C4-2B (cell line): ENCODE measurements around the gene DICER1.

ENCODE experiments used
- ZFX ChIP-seq: fragments of 450-650 bp; IDR thresholded peaks from 2 replicates; pipeline ENCODE4 v1.6.1; 2017
- TF ChIP-seq, protein P1 (sequence below): fragments of 450-650 bp; conservative IDR thresholded peaks from 2 replicates; pipeline ENCODE4 v1.5.1; 2017; ENCODE audit warnings: mild to moderate bottlenecking

DNA sequence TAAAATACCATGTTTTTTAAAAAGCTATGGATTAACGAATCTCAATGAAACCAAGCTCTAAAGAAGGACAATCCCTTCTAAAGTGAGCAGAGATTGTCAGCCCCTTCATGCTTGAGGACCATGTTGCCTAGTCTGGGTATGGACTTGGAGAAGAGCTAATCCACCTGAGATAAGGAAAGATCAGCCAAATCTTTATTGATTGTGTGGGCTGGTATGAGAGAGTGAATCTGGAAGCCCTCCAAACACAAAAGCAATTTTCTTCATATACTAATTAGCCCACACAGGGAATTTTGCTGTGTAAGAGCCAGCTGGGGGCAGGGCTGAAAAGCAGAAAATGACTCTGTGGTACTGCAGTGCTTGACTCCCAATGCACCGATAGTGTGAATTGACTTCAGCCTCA lies 47.4 kb upstream of the DICER1 start:
- TF ChIP-seq, protein P1, sequence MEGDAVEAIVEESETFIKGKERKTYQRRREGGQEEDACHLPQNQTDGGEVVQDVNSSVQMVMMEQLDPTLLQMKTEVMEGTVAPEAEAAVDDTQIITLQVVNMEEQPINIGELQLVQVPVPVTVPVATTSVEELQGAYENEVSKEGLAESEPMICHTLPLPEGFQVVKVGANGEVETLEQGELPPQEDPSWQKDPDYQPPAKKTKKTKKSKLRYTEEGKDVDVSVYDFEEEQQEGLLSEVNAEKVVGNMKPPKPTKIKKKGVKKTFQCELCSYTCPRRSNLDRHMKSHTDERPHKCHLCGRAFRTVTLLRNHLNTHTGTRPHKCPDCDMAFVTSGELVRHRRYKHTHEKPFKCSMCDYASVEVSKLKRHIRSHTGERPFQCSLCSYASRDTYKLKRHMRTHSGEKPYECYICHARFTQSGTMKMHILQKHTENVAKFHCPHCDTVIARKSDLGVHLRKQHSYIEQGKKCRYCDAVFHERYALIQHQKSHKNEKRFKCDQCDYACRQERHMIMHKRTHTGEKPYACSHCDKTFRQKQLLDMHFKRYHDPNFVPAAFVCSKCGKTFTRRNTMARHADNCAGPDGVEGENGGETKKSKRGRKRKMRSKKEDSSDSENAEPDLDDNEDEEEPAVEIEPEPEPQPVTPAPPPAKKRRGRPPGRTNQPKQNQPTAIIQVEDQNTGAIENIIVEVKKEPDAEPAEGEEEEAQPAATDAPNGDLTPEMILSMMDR, result no peak
- TF ChIP-seq ZFX, result no peak
